Measurements from ENCODE around the gene CGB8.

CGB8 gene

GRCh38 chr19:49017041-49017665 lies 31.8 kb downstream of the CGB8 start, which contains the start of gene LHB:
Gene LHB, minus strand, starts transcription at chr19:49017091. Its CDS starts 10 bp downstream, at chr19:49017081.
- ATAC-seq (ENCODE audit: insufficient read depth, low read depth) (no peak), DNase-seq (no peak)
- Histone ChIP-seq H3K4me3 (ENCODE audit: low read depth in 1 of 2, low read length in 2 of 2) (no peak within 1 kb of the TSS), H3K79me2 (ENCODE audit: insufficient read depth, low read length) (no peaks in the 10 kb centered on the region), H3K27ac (ENCODE audit: low read length) (no peak within 1 kb of the TSS), H4K20me1 (ENCODE audit: insufficient read depth, low read length) (peaks cover 6% of the 10 kb centered on the region; the same call in 1 of the 2 replicates), H3K4me2 (ENCODE audit: insufficient read depth, low read length) (no peak within 1 kb of the TSS), H3K9ac (ENCODE audit: low read depth, low read length) (no peak within 1 kb of the TSS), H3K36me3 (ENCODE audit: insufficient read depth, low read length) (peaks cover 42% of the 10 kb centered on the region), H3K27me3 (ENCODE audit: insufficient read depth, low read length, poor library complexity) (peaks cover 3% of the 10 kb centered on the region), H3K9me3 (ENCODE audit: insufficient read depth, low read length, severe bottlenecking) (no peaks in the 10 kb centered on the region), H2AFZ (ENCODE audit: low read depth, low read length) (no peak within 1 kb of the TSS), H3K4me1 (ENCODE audit: insufficient read depth, low read length) (peaks cover 3% of the 10 kb centered on the region; the same call in 1 of the 2 replicates)
- TF ChIP-seq EZH2 (IDR thresholded peaks at IDR 0.05; ENCODE audit: borderline replicate concordance, low read depth, low read length, severe bottlenecking) (no peak), CTCF (IDR thresholded peaks at IDR 0.05; ENCODE audit: borderline replicate concordance, extremely low read depth, low read length, poor library complexity, severe bottlenecking) (no peak)

- no peak for TF ChIP-seq CTCF (IDR thresholded peaks at IDR 0.05; ENCODE audit: borderline replicate concordance, extremely low read depth, low read length, poor library complexity, severe bottlenecking)
- no peak for TF ChIP-seq EZH2 (IDR thresholded peaks at IDR 0.05; ENCODE audit: borderline replicate concordance, low read depth, low read length, severe bottlenecking)
- H3K4me2 ChIP-seq (ENCODE audit: insufficient read depth, low read length), result no peak overlapping the region
Observed at GRCh38 chr19:49016067-49016839, 32.7 kb downstream of the CGB8 start.

GRCh38 chr19:49014870-49015255 lies 34.0 kb downstream of the CGB8 start:
- peaks cover 65% of the 10 kb centered on the region for H3K36me3 ChIP-seq (ENCODE audit: insufficient read depth, low read length)
- no peak overlapping the region for H3K27ac ChIP-seq (ENCODE audit: low read length)
- no peak overlapping the region for H3K9ac ChIP-seq (ENCODE audit: low read depth, low read length)
- no peak overlapping the region for H3K4me3 ChIP-seq (ENCODE audit: low read depth in 1 of 2, low read length in 2 of 2)
- ATAC-seq (ENCODE audit: insufficient read depth, low read depth), result no peak
- TF ChIP-seq CTCF (IDR thresholded peaks at IDR 0.05; ENCODE audit: borderline replicate concordance, extremely low read depth, low read length, poor library complexity, severe bottlenecking) (peak; percentile 2), EZH2 (IDR thresholded peaks at IDR 0.05; ENCODE audit: borderline replicate concordance, low read depth, low read length, severe bottlenecking) (no peak)
- no peaks in the 10 kb centered on the region for H3K4me1 ChIP-seq (ENCODE audit: insufficient read depth, low read length)
- no peaks in the 10 kb centered on the region for H3K79me2 ChIP-seq (ENCODE audit: insufficient read depth, low read length)
- no peak overlapping the region for H2AFZ ChIP-seq (ENCODE audit: low read depth, low read length)
- DNase-seq, result no peak
- H3K27me3 ChIP-seq (ENCODE audit: insufficient read depth, low read length, poor library complexity), result peaks cover 3% of the 10 kb centered on the region
- no peaks in the 10 kb centered on the region for H3K9me3 ChIP-seq (ENCODE audit: insufficient read depth, low read length, severe bottlenecking)
- no peak overlapping the region for H3K4me2 ChIP-seq (ENCODE audit: insufficient read depth, low read length)
- H4K20me1 ChIP-seq (ENCODE audit: insufficient read depth, low read length), result peaks cover 19% of the 10 kb centered on the region; the same call in 1 of the 2 replicates

More at GRCh38 chr19:49016067-49016839, 32.7 kb downstream of the CGB8 start:
- H3K27me3 ChIP-seq (ENCODE audit: insufficient read depth, low read length, poor library complexity), result peaks cover 3% of the 10 kb centered on the region
- H4K20me1 ChIP-seq (ENCODE audit: insufficient read depth, low read length), result peaks cover 13% of the 10 kb centered on the region; the same call in 1 of the 2 replicates
- DNase-seq, result no peak
- H3K27ac ChIP-seq (ENCODE audit: low read length), result no peak overlapping the region
- H3K79me2 ChIP-seq (ENCODE audit: insufficient read depth, low read length), result no peaks in the 10 kb centered on the region
- no peaks in the 10 kb centered on the region for H3K9me3 ChIP-seq (ENCODE audit: insufficient read depth, low read length, severe bottlenecking)
- H2AFZ ChIP-seq (ENCODE audit: low read depth, low read length), result no peak overlapping the region
- H3K4me1 ChIP-seq (ENCODE audit: insufficient read depth, low read length), result peaks cover 3% of the 10 kb centered on the region; the same call in 1 of the 2 replicates
- H3K9ac ChIP-seq (ENCODE audit: low read depth, low read length), result no peak overlapping the region
- no peak for ATAC-seq (ENCODE audit: insufficient read depth, low read depth)
- peaks cover 51% of the 10 kb centered on the region for H3K36me3 ChIP-seq (ENCODE audit: insufficient read depth, low read length)
- no peak overlapping the region for H3K4me3 ChIP-seq (ENCODE audit: low read depth in 1 of 2, low read length in 2 of 2)
